ENCODE measurements around the gene SLC22A5. TPM values are rescaled to one million over a fixed set of nuclear protein-coding genes. Genes with fewer than 3 reads are reported as not detected.

Gene SLC22A5
- total and polyA plus RNA-seq, 9 of the 15 experiments (the other 6 are each of a cell fraction or from before 2014, with no cell fraction given) = 3.0 to 16.6 (median 8.3) TPM

DNA sequence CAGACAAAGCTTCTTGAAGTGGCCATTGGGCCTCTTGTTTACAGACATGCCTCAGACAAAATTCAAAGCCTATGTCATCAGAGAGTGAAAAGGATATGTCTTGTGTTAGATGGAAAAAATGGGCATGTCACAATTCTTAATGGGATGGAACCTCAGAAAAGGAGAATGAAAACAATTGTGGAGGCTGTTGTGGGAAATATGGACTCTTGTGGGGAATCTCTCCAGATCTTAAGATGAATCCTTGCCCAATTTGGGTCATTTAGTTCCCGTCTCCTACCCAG lies 19.5 kb downstream of the SLC22A5 start:
- ChIA-PET CTCF (ENCODE audit: low intra/inter-chr PET ratio) (no interaction called here), POLR2A (interaction anchor here (1.3 to 2.6 kb wide), 2 partner anchors 15 to 18 kb away, joined by 5 to 12 read pairs; no protein-coding TSS in a partner anchor)
- no peaks in the 10 kb centered on the region for H3K9me3 ChIP-seq (replicated peaks; ENCODE audit: control insufficient read depth, insufficient read depth, low read depth, low read length)
- WGBS (ENCODE audit: insufficient coverage, low coverage, missing lambda C conversion rate) = 92% methylated on average over 1 of the region's 1 CpG
- H3K4me2 ChIP-seq (ENCODE audit: insufficient read depth, low read length) = no peak overlapping the region
- H3K4me1 ChIP-seq (replicated peaks in 1 of 2; ENCODE audit: control insufficient read depth in 2 of 2, insufficient read depth in 2 of 2, low read length in 2 of 2) = peaks cover 10 to 12% of the 10 kb centered on the region in 2 experiments; a peak in 3 of 5 replicates
- intact Hi-C loops (cut with micrococcal nuclease) = loop anchor here (10.0 kb wide), 2 partner anchors 204 to 324 kb away; partner anchors contain the start of gene IL3
- no peaks in the 10 kb centered on the region for H3K79me2 ChIP-seq (ENCODE audit: control insufficient read depth, insufficient read depth, low read length)
- peaks cover 77% of the 10 kb centered on the region for H3K36me3 ChIP-seq (ENCODE audit: control insufficient read depth, insufficient read depth, low read length)
- no TSS peak for BruUV-seq (replicated peaks)
- in situ Hi-C loops (cut with MboI) = loop anchor here (10.0 to 25.0 kb wide), 2 partner anchors 106 to 327 kb away; partner anchors contain the start of genes CSF2, IL3 and IRF1
- TF ChIP-seq HDAC6 (IDR thresholded peaks at IDR 0.05; ENCODE audit: low read depth, low read length) (no peak), ZNF133 (CRISPR knock-in tag; IDR thresholded peaks at IDR 0.05) (no peak), THRAP3 (IDR thresholded peaks at IDR 0.05; ENCODE audit: borderline replicate concordance) (no peak), GABPA (tag; conservative IDR thresholded peaks at IDR 0.05; ENCODE audit: low read depth) (no peak), HSF4 (CRISPR knock-in tag; IDR thresholded peaks at IDR 0.05; ENCODE audit: borderline replicate concordance) (no peak), SMAD3 (CRISPR knock-in tag; conservative IDR thresholded peaks at IDR 0.05) (no peak), ZKSCAN8 (CRISPR knock-in tag; IDR thresholded peaks at IDR 0.05) (no peak), MTA1 (IDR thresholded peaks at IDR 0.05; ENCODE audit: borderline replicate concordance) (no peak), LEF1 (IDR thresholded peaks at IDR 0.05) (no peak), SIX5 (IDR thresholded peaks at IDR 0.05; ENCODE audit: borderline replicate concordance in 1 of 2, insufficient read depth in 1 of 2, low read depth in 1 of 2, low read length in 2 of 2) (no peak), RFX7 (CRISPR knock-in tag; IDR thresholded peaks at IDR 0.05) (no peak), E2F3 (CRISPR knock-in tag; IDR thresholded peaks at IDR 0.05) (no peak), ZNF395 (CRISPR knock-in tag; IDR thresholded peaks at IDR 0.05) (no peak), SMARCA4 (IDR thresholded peaks at IDR 0.05) (no peak), MAZ (CRISPR knock-in tag; conservative IDR thresholded peaks at IDR 0.05 in 1 of 2, IDR thresholded peaks at IDR 0.05 in 1 of 2) (no peak), GABPB2 (CRISPR knock-in tag; conservative IDR thresholded peaks at IDR 0.05) (no peak)
- H2AFZ ChIP-seq (ENCODE audit: low read depth, low read length) = no peak overlapping the region
- H3K4me3 ChIP-seq = no peak overlapping the region
- FAIRE-seq (no peak), ATAC-seq (no peak), DNase-seq (ENCODE audit: extremely low read depth in 1 of 4, low spot score in 3 of 4) (no peak)
- no peak overlapping the region for H3K27ac ChIP-seq (ENCODE audit: extremely low read depth, low read depth, low read length)
- no peak overlapping the region for H3K9ac ChIP-seq (ENCODE audit: insufficient read depth in 1 of 2, low read depth in 2 of 2, low read length in 2 of 2)
- H3K27me3 ChIP-seq (ENCODE audit: control insufficient read depth in 2 of 2, insufficient read depth in 2 of 2, low read length in 2 of 2) = no peaks in the 10 kb centered on the region
- no peaks in the 10 kb centered on the region for H4K20me1 ChIP-seq (replicated peaks; ENCODE audit: control insufficient read depth, insufficient read depth, low read length)
- H3K9me1 ChIP-seq (ENCODE audit: control insufficient read depth, insufficient read depth, low read length) = no peaks in the 10 kb centered on the region
